Prostate gland (tissue), 2 donors: ENCODE data around the gene MARCHF4.

ENCODE experiments used
- POLR2A ChIP-seq: fragments of 450-650 bp; IDR thresholded peaks from one replicate; pipeline ENCODE4 v1.6.1; 2016; ENCODE audit warnings: antibody characterized with exemption, mild to moderate bottlenecking
- TF ChIP-seq, protein P1 (sequence below), 4 experiments: fragments of 200-600 bp in 2 of 4; fragments of 450-650 bp in 2 of 4; sonication (generic) in 2 of 4; IDR thresholded peaks; 1 replicate in 3 of 4; 2 replicates in 1 of 4; pipeline ENCODE4 v1.5.1; 2016 to 2019; ENCODE audit warnings: antibody characterized with exemption in 4 of 4, mild to moderate bottlenecking in 2 of 4, moderate library complexity in 2 of 4

- no peak for TF ChIP-seq POLR2A
- TF ChIP-seq, protein P1, sequence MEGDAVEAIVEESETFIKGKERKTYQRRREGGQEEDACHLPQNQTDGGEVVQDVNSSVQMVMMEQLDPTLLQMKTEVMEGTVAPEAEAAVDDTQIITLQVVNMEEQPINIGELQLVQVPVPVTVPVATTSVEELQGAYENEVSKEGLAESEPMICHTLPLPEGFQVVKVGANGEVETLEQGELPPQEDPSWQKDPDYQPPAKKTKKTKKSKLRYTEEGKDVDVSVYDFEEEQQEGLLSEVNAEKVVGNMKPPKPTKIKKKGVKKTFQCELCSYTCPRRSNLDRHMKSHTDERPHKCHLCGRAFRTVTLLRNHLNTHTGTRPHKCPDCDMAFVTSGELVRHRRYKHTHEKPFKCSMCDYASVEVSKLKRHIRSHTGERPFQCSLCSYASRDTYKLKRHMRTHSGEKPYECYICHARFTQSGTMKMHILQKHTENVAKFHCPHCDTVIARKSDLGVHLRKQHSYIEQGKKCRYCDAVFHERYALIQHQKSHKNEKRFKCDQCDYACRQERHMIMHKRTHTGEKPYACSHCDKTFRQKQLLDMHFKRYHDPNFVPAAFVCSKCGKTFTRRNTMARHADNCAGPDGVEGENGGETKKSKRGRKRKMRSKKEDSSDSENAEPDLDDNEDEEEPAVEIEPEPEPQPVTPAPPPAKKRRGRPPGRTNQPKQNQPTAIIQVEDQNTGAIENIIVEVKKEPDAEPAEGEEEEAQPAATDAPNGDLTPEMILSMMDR (IDR thresholded peaks at IDR 0.05): no peak
These were observed 30.5 kb upstream of the MARCHF4 start for GRCh38 chr2:216402751-216403150.
